ENCODE measurements around the gene ADAMTSL2. TPM values are rescaled to one million over a fixed set of nuclear protein-coding genes. Genes with fewer than 3 reads are reported as not detected.

ADAMTSL2 gene
- total RNA-seq, 2 donors from 2014 or later: 0.18 to 0.93 TPM

DNA sequence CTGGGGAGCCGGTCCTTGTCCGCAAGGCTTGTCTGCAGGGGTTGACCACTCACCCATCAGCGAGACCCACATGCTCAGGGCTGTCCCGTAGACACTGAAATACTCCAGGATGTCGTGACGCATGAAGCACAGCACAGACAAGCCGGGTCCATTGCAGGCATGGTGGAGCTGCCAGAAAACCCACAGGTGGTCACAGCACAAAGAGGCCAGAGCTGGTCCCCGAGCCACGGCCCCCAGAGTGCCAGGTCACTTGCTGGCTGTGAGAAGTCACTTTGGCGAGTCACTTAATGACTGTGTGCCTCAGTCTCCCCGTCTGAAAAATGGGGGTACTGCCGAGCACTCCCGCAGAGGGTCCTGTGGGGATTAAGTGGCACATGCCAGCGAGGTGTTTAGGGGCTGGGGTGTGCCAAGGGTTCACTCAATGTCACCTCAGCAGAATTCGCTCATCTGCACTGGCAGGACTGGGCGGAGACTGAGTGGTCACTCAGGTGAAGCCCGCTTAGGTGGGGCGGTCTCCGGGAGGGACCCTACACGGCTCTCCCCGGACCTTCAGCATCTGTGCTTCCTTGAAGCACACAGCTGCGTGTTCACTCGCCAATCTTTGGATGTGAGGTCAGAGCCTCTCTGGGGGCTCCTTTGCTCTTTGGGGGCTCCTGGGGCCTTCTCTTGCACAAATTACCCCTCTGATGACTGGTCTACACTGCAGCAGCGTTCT lies 14.2 kb upstream of the ADAMTSL2 start:
- DNase-seq: no peak
- Histone ChIP-seq H3K27me3 (ENCODE audit: control insufficient read depth, insufficient read depth, low read length, poor library complexity, severe bottlenecking) (no peaks in the 10 kb centered on the region), H3K9me3 (ENCODE audit: control insufficient read depth, low read length) (no peaks in the 10 kb centered on the region), H3K36me3 (ENCODE audit: control insufficient read depth, insufficient read depth, low read length) (no peaks in the 10 kb centered on the region), H3K27ac (ENCODE audit: low read depth, low read length) (no peak overlapping the region), H3K4me1 (ENCODE audit: control insufficient read depth, insufficient read depth, low read length) (no peaks in the 10 kb centered on the region), H3K9ac (ENCODE audit: extremely low read depth, low read length, poor library complexity, severe bottlenecking) (no peak overlapping the region), H3K4me3 (ENCODE audit: low read length) (no peak overlapping the region)
- Mint-ChIP-seq H3K9me3 (no peaks in the 10 kb centered on the region), H3K4me1 (no peaks in the 10 kb centered on the region), H3K27ac (no peak overlapping the region), H3K4me3 (no peak overlapping the region), H3K27me3 (ENCODE audit: insufficient read depth) (no peaks in the 10 kb centered on the region), H3K36me3 (ENCODE audit: low read depth) (no peaks in the 10 kb centered on the region)
- TF ChIP-seq, protein P1, sequence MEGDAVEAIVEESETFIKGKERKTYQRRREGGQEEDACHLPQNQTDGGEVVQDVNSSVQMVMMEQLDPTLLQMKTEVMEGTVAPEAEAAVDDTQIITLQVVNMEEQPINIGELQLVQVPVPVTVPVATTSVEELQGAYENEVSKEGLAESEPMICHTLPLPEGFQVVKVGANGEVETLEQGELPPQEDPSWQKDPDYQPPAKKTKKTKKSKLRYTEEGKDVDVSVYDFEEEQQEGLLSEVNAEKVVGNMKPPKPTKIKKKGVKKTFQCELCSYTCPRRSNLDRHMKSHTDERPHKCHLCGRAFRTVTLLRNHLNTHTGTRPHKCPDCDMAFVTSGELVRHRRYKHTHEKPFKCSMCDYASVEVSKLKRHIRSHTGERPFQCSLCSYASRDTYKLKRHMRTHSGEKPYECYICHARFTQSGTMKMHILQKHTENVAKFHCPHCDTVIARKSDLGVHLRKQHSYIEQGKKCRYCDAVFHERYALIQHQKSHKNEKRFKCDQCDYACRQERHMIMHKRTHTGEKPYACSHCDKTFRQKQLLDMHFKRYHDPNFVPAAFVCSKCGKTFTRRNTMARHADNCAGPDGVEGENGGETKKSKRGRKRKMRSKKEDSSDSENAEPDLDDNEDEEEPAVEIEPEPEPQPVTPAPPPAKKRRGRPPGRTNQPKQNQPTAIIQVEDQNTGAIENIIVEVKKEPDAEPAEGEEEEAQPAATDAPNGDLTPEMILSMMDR (conservative IDR thresholded peaks at IDR 0.05): no peak
- 90 to 97% methylated on average over 21 to 24 of the region's 24 CpGs for WGBS, 2 experiments (ENCODE audit: insufficient coverage in 1 of 2, insufficient read length in 1 of 2)

GRCh38 chr9:133521122-133522072 lies 13.1 kb upstream of the ADAMTSL2 start:
- Histone ChIP-seq H3K4me3 (ENCODE audit: low read length) (no peak overlapping the region), H3K4me1 (ENCODE audit: control insufficient read depth, insufficient read depth, low read length) (peaks cover 3% of the 10 kb centered on the region), H3K36me3 (ENCODE audit: control insufficient read depth, insufficient read depth, low read length) (no peaks in the 10 kb centered on the region), H3K9ac (ENCODE audit: extremely low read depth, low read length, poor library complexity, severe bottlenecking) (no peak overlapping the region), H3K9me3 (ENCODE audit: control insufficient read depth, low read length) (no peaks in the 10 kb centered on the region), H3K27ac (ENCODE audit: low read depth, low read length) (no peak overlapping the region), H3K27me3 (ENCODE audit: control insufficient read depth, insufficient read depth, low read length, poor library complexity, severe bottlenecking) (no peaks in the 10 kb centered on the region)
- Mint-ChIP-seq H3K4me1 (peaks cover 10% of the 10 kb centered on the region), H3K9me3 (no peaks in the 10 kb centered on the region), H3K36me3 (ENCODE audit: low read depth) (no peaks in the 10 kb centered on the region), H3K27me3 (ENCODE audit: insufficient read depth) (no peaks in the 10 kb centered on the region), H3K4me3 (no peak overlapping the region), H3K27ac (no peak overlapping the region)
- TF ChIP-seq, protein P1 (conservative IDR thresholded peaks at IDR 0.05): no peak
- WGBS, 2 experiments (ENCODE audit: insufficient coverage in 1 of 2, insufficient read length in 1 of 2): 89 to 94% methylated on average over 20 to 21 of the region's 21 CpGs
- no peak for DNase-seq

DNA sequence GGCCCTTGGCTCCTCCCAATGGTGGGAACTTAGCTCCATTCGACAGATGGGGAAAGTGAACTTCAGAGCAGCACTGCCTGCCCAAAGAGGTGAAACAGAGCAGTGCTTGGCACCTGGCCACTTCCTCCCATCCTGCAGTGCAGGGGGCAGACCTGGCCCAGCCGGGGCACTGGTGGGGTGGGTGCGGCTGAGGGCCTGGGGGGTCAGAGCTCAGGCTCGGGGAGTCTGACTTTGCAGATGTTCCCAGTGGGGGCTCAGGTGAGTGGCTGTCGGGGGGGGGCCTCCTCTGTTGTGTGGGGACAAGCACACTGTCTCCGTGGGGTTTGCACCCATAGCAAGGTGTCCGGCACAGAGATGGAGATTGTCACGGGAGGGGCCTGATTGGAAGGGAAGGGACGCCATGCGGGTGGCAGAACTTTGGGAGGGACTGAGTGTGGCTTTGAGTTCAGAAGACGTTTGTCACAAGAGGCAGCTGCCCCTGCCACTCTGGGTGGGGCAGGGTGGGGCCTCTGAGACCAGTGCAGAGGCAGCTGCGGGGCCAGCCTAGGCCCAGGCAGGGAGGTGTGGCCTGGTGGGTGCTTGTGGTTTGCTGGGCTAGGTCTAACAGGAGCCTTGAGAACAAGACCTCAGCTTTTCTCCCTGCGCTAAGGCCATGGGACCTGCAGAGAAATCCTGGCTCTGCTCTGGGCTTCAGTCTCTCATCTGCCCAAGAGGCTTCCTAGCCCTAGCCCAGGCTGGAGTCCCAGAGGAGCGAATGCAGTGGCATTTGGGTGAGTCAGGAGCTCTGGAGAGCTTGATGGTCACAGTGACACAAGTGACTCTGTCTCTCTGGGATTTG lies 12.2 kb upstream of the ADAMTSL2 start:
- no peaks in the 10 kb centered on the region for H3K36me3 ChIP-seq (ENCODE audit: control insufficient read depth, insufficient read depth, low read length)
- DNase-seq: no peak
- no peaks in the 10 kb centered on the region for H3K27me3 ChIP-seq (ENCODE audit: control insufficient read depth, insufficient read depth, low read length, poor library complexity, severe bottlenecking)
- 88 to 89% methylated on average over 8 to 14 of the region's 14 CpGs for WGBS, 2 experiments (ENCODE audit: insufficient coverage in 1 of 2, insufficient read length in 1 of 2)
- peaks cover 12% of the 10 kb centered on the region for H3K4me1 ChIP-seq (ENCODE audit: control insufficient read depth, insufficient read depth, low read length)
- no peaks in the 10 kb centered on the region for H3K9me3 Mint-ChIP-seq
- TF ChIP-seq, protein P1 (conservative IDR thresholded peaks at IDR 0.05): no peak
- no peak overlapping the region for H3K9ac ChIP-seq (ENCODE audit: extremely low read depth, low read length, poor library complexity, severe bottlenecking)
- no peaks in the 10 kb centered on the region for H3K27me3 Mint-ChIP-seq (ENCODE audit: insufficient read depth)
- no peak overlapping the region for H3K27ac Mint-ChIP-seq
- H3K9me3 ChIP-seq (ENCODE audit: control insufficient read depth, low read length): no peaks in the 10 kb centered on the region
- H3K4me1 Mint-ChIP-seq: peaks cover 19% of the 10 kb centered on the region
- no peak overlapping the region for H3K4me3 Mint-ChIP-seq
- H3K27ac ChIP-seq (ENCODE audit: low read depth, low read length): no peak overlapping the region
- no peak overlapping the region for H3K4me3 ChIP-seq (ENCODE audit: low read length)
- no peaks in the 10 kb centered on the region for H3K36me3 Mint-ChIP-seq (ENCODE audit: low read depth)

Measured in endodermal cell (in vitro differentiated cells).